Chondrocyte (in vitro differentiated cells): Measurements from ENCODE around the gene P4HB. TPM values are rescaled to one million over a fixed set of nuclear protein-coding genes. Genes with fewer than 3 reads are reported as not detected.
A peak's percentile ranks its signal among the peaks of the same experiment; 100 is the strongest.

Source experiments
- DNase-seq: peaks from one replicate; pipeline ENCODE4 v3.0.0; 2021; ENCODE audit warnings: mixed read lengths, low spot score
- H3K27ac Mint-ChIP-seq: one replicate; pipeline ENCODE4 v1.8.0; 2021; ENCODE audit warnings: mild to moderate bottlenecking, moderate library complexity, mixed read lengths; ENCODE audit not compliant: unreplicated experiment
- H3K27me3 Mint-ChIP-seq: 2 replicates; pipeline ENCODE4 v1.8.0; 2021; ENCODE audit warnings: low read depth, mixed read lengths
- H3K36me3 Mint-ChIP-seq: 2 replicates; pipeline ENCODE4 v1.8.0; 2021; ENCODE audit warnings: low read depth, mixed read lengths
- H3K4me1 Mint-ChIP-seq: 2 replicates; pipeline ENCODE4 v1.8.0; 2021; ENCODE audit warnings: low read depth, mild to moderate bottlenecking, mixed read lengths
- H3K4me3 Mint-ChIP-seq: one replicate; pipeline ENCODE4 v1.8.0; 2021; ENCODE audit warnings: mild to moderate bottlenecking, moderate library complexity, mixed read lengths; ENCODE audit not compliant: unreplicated experiment
- H3K9me3 Mint-ChIP-seq: 2 replicates; pipeline ENCODE4 v1.8.0; 2021; ENCODE audit warnings: low read depth, mixed read lengths
- CTCF ChIP-seq: fragments of 200-600 bp; sonication (generic); IDR thresholded peaks from 2 replicates; pipeline ENCODE4 v1.5.0; 2021; ENCODE audit warnings: antibody characterized with exemption, mild to moderate bottlenecking, moderate library complexity
- total RNA-seq: library from RNA; stranded (reverse); gene quantifications from 3 replicates; pipeline ENCODE4 v1.2.1, GENCODE V29; 2021

The P4HB gene
- total RNA-seq, 1 donor from 2014 or later: 1,012 TPM

GRCh38 chr17:81863123-81863675 is 2.9 kb upstream of the P4HB start:
- no peak for DNase-seq
- no peaks in the 10 kb centered on the region for H3K27me3 Mint-ChIP-seq
- peak overlapping the region; percentile 67 for H3K4me3 Mint-ChIP-seq
- TF ChIP-seq CTCF: no peak
- peaks cover 71% of the 10 kb centered on the region for H3K4me1 Mint-ChIP-seq
- H3K36me3 Mint-ChIP-seq: peaks cover 7% of the 10 kb centered on the region
- peak overlapping the region; percentile 91 for H3K27ac Mint-ChIP-seq
- H3K9me3 Mint-ChIP-seq: no peaks in the 10 kb centered on the region

- Mint-ChIP-seq H3K4me1 (peaks cover 69% of the 10 kb centered on the region), H3K27me3 (no peaks in the 10 kb centered on the region), H3K4me3 (peak overlapping the region; percentile 93), H3K36me3 (peaks cover 7% of the 10 kb centered on the region), H3K27ac (peak overlapping the region; percentile 98), H3K9me3 (no peaks in the 10 kb centered on the region)
- DNase-seq: peak; percentile 100
- no peak for TF ChIP-seq CTCF
Measured at GRCh38 chr17:81860756-81861568, 627 bp upstream of the P4HB start.

GRCh38 chr17:81858967-81859905 is 1.1 kb downstream of the P4HB start:
- DNase-seq: no peak

GRCh38 chr17:81858170-81858966 is 2.0 kb downstream of the P4HB start:
- H3K4me1 Mint-ChIP-seq: peaks cover 58% of the 10 kb centered on the region
- H3K27ac Mint-ChIP-seq: peak overlapping the region; percentile 79
- no peaks in the 10 kb centered on the region for H3K27me3 Mint-ChIP-seq
- no peak for TF ChIP-seq CTCF
- peaks cover 17% of the 10 kb centered on the region for H3K36me3 Mint-ChIP-seq
- peak; percentile 88 for DNase-seq
- H3K9me3 Mint-ChIP-seq: no peaks in the 10 kb centered on the region
- H3K4me3 Mint-ChIP-seq: peak overlapping the region; percentile 83

More at GRCh38 chr17:81858967-81859905, 1.1 kb downstream of the P4HB start:
- H3K27me3 Mint-ChIP-seq: no peaks in the 10 kb centered on the region
- H3K4me3 Mint-ChIP-seq: peak overlapping the region; percentile 83
- H3K9me3 Mint-ChIP-seq: no peaks in the 10 kb centered on the region
- peaks cover 66% of the 10 kb centered on the region for H3K4me1 Mint-ChIP-seq
- peak overlapping the region; percentile 79 for H3K27ac Mint-ChIP-seq
- peaks cover 12% of the 10 kb centered on the region for H3K36me3 Mint-ChIP-seq
- TF ChIP-seq CTCF: no peak
